D341Med (cell line): ENCODE results near the gene DNHD1.
A peak's percentile ranks its signal among the peaks of the same experiment; 100 is the strongest.

ENCODE experiments used
- DNase-seq: peaks from one replicate; pipeline ENCODE4 v3.0.0; 2012; ENCODE audit warnings: low spot score

DNHD1 gene

DNA sequence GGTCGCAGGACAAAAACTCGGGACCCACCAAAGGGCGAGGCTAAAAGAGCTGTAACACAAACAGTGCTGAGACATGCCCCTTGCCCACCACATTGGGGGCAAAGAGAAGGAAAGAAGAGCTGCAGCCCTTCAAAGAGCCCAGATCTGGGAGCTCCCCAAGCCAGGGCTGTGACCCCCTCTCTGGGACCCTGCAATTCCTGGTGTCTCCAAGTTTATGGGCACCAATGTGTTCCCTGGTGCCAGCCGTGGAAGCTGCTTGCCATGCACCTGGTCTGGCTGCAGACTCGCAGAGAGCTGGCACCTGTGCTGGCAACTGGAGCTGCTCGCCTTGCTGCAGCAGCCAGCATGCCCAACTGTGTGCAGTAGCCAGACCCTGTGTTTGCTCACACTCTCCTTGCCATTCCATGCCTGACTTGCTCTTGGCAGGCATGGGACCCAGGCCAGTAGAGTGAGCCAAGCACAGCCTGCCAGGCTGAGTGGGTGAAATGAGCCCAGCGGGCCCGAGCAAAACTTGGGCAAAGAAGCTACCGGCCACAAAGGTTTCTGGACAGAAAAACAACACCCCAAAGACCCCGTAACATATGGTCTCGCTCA is 90.4 kb downstream of the DNHD1 start:
- DNase-seq = no peak

DNA sequence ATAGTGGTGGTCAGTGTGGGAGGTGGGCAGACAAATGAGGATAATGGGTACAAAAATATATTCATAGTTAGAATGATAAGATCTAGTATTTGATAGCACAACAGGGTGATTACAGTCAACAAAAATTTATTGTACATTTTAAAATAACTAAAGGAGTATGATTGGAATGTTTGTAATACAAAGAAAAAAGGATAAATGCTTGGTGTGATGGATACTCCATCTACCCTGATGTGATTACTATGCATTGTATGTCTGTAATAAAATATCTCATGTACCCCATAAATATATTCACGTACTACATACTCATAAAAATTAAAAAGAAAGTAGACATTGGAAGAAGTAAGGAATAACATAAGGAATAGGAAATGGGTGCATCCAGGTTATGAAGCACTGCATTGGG is 90.9 kb downstream of the DNHD1 start:
- no peak for DNase-seq

DNA sequence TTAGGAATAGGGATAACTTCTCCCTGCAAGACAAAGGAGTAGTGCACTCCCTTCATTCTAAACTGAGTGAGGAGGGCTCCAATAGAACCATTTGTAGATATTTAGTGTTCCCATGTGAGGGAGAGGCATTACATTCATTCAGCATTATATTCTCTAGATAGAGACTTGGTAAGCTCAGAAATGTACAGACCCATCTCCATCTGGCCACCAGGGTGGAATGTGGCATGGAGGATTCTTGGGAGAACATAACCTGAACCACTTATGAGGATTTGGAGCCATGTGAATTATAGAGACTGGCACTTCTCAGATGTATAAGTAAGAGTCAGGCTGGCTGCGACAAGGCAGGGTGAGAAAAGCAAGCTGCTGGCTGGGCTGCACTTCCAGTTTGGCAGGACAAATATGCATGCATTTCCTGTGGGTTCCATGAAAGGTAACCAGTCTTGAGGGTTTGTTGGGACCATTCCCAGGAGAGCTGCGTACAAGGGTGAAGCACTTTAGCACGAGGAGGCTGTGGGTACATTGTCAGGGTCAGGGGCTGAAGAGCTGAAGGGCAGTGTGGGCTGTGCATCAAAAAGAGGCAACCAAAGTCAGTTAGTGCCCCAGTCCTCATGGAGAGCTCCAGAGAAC is 97.2 kb downstream of the DNHD1 start:
- DNase-seq = no peak

DNA sequence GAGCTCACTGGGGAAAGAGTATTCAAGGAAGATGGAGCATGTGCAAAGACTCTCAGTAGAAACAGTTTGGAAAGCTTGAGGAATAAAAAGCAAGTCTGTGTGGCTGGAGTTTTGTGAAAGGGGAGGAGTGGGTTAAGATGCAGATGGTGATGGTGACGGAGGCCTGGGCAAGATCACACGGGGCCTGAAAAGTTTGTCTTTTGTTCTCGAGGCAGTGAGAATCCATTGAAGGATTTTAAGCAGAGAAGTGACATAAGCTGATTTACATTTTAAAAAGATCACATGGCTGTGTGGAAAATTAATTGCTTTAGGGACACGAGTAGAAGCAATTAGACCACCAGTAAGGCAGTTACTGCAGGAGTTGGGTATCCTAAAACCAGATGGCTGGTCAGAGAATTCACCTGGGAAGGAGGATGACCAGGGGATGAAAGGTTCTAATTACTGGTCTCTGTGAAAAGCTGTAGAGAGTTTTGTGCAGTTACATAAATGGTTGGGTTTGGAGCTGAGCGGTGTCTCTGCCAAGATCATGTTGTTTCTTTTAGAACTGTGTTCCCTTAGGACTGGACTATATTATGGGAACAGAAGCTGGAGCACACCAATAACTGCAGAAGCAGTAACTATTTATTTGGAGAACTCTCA is 99.3 kb downstream of the DNHD1 start:
- DNase-seq = no peak

DNA sequence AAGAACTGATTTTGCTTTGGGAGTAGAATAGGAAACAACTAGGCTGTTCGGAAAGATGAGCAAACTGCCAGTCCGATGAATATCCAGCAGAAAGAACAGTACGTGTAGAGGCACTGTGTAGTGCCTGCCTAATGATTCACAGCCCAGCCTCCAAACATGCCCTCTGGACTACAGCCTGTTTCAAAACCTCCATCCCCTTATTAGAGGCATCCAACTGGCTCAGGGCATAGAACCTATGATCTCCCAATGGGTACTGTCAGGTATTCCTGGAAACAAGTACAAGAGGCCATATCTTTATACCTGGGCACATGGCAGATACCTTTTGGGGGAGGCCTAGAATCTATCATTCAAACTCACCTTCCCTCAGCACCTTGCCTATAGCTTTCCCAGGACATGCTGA is 101.5 kb downstream of the DNHD1 start:
- DNase-seq = no peak

DNA sequence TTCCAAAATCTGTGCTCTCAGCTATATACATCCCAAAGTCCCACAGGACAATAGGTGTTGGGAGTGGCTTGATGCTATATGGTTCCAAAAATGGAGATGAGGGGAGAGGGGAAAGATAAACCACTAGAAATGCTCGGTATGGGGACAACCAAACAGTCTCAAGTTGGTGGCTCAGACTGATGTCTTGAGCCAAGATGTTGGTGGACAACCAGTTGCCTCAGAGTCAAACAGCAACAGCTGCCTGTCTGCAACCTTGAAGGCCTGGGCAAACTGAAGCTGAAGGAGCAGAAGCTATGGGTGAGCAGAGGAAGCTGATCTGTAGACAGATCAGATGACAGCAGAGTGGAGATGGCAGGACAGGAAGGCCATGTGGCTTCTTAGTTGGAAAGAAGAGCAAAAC is 102.4 kb downstream of the DNHD1 start:
- no peak for DNase-seq

DNA sequence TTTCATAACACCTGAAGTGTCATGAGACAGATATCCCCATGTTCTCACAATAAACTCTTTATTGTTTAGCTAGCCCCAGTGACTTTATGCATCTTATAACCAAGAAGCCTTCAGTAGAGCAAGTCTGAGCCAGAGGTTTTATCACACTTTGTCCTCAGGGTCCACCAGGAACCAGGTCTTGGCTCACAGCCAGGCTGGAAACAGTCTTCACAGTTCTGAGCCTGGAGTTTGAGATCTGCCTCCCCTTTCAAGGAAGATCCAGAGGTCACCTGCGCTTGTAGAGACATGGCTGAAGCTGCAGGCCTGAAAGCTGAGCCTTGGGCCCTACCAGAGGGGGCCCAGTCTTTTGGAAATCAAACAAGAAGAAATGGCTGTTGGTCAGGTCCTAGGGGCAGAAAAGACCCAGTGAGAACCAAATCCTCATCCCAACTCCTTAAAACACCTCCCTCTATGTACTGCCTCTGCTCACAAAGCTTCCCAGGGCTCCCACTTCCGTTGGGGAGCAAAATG is 102.9 kb downstream of the DNHD1 start:
- no peak for DNase-seq

DNA sequence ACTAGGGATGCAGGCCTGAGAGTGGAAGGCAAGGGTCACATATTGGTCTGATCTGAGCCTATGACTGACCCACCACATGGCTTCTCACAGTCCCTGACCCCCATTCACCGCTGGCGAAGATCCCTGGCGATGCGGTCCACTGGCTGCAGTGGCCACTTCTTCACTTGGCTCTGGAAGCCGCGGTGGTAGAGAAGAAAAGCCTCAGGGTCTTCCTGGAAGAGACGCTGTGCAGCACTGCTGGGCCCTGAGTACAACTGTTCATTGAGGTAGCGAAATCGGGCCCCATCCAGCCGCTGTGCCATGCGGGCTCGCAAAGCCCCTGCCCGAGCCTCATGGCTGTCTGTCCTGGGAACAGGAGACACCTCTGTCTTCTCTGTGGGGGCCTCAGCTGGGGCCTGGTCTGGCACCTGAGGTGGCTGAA is 104.0 kb downstream of the DNHD1 start:
- no peak for DNase-seq

DNA sequence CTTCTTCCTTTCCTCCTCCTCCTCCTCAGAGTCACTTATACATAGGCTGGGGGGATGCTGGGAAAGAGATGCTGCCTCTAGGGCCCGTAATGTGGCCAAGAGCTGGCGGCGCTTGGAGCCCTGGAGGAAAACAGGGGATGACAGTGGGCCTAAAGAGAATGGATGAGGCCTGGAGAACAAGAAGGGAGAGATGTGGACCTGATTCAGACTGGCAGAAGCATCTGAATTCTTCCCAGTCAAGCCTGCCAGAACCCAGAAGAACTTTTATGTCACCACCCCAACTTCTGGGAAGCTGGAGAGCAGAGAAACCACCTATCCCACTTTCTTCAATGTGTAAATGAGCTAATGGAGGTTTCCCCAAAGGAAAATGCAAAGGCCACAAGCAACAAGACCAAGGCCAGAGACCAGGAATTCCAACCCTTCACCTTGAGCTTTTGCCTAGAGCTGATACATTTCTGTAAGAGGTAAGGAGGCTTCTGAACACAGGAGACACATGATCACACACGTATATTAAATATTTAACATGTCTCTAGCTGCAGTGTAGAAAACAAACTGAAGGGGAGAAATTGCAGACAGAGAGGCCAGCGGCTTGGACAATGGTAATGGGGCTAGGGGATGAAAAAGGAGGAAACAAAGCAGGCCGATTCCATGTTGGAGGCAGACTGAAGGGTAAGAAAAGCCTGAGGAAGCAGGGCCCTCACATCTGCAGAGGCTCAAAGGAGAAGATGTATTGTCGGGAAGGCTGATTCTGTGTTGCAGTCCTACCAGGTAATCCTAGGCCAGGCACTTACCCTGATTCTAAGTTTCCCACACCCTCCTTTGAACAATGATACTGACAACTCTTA is 105.2 kb downstream of the DNHD1 start:
- DNase-seq = no peak

DNA sequence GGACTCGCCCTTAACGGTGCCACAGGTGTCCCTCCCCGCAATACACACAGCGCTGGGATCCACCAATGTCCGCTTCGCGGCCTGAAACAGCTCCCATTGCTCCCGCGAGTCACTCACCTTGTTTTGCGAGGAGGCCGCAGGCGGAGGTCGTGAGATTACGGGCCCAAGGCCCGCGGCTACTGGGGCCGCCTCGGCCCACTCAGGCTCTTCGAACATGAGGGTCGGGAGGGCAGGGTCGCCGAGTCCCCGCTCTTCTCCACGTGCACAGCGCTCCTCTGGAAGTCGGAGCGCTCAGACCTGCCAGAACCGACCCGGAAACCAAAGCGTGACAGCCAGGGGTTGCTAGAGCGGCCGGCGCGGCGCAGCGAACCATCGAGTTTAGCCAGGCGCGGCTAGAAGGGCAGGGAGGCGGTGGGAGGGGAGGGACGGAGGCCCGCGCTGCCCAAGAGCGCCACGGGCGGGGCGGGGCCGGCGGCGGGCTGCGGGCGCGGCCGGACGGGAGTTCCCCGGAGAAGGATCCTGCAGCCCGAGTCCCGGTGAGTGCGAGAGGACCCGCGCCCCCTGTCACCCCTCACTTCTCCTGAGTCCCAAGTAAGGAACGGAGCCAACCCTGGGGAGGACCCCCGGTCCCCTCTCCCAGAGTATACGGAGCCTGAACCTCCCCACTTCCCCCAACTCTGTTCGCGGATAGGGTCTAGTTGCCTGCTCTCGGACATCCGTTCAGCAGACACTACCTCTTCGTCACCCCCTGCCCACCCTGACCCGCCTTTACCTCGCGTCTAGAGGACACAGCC is 106.4 kb downstream of the DNHD1 start, which contains the start of the genes ILK and RRP8:
ILK (plus strand) TSS at position 488 of the 794 bp plus-strand sequence. CDS start 498 bp downstream, outside the sequence.
RRP8 (minus strand) TSS at position 330 of the 794 bp plus-strand sequence; CDS start at position 216, 114 bp downstream.
- DNase-seq = peak; percentile 94

DNA sequence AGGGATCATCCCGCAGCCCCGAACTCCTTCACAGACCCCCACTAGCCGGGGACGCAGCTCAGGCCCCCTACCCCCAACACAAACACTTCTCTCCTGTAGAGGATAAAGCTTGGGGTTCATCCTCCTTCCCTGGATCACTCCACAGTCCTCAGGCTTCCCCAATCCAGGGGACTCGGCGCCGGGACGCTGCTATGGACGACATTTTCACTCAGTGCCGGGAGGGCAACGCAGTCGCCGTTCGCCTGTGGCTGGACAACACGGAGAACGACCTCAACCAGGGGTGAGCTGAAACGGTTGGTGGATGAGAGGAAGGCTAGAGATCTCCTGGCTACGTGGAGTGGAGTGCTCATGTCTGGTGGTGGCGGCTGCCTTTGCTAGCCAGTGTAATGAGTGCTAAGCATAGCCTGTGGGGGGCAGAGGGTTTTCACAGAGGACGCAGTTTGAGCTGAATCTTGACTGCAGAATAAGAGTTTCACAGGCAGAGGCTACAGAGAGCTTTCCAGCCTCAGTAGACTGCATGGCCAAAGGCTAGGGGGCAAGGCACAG is 107.1 kb downstream of the DNHD1 start:
- peak; percentile 53 for DNase-seq

DNA sequence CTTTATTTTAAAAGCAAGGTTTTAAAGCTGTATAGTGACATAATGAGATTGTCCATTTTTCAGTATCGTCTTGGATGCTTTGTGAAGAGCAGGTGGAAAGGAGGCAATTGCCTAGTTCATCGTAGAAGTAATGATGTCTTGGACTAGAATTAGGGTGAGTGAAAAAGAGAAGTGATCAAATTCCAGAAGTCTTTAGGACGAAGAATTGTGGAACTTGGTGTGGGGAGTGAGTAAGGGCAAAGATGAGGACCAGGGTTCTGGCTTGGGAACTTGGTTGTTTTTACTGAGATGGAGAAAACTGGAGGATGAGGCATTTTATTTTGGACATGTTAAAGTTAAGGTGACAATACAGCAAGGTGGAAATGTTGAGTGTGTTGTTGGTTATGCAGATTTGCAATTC is 107.7 kb downstream of the DNHD1 start:
- DNase-seq = no peak

DNA sequence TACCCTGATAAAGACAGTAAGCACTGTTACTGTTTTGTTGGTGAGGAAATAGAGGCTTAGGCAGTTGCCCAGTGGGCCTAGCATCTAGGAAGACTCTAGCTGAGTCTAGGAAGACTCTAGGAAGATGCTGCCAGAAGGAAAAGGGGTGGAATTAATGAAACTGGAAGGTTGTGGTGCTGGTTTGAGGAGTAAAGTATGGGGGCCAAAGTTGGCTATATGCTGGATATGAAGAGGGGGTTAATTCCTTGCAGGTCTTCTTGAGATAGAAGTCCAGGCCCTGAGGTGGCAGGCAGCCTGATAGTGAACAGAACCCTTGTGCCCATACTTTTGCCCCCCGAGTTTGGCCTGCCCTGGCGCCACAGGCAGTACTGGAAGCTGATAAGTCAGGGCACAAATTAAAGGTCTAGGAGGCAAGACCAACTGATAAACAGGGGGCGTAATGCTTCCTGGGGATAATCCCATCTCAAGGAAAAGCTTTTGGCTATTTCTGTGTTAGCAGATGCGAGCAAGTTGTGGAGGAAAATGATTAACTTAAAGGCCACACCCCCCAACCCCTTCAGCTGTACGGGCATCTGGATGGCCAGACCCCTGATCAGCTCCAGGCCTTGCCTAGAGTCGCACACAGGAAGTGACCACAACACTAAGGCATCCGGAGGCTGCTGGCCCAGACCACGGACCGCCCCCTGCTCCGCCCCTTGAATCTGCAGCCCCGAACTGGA is 109.5 kb downstream of the DNHD1 start:
- no peak for DNase-seq

DNA sequence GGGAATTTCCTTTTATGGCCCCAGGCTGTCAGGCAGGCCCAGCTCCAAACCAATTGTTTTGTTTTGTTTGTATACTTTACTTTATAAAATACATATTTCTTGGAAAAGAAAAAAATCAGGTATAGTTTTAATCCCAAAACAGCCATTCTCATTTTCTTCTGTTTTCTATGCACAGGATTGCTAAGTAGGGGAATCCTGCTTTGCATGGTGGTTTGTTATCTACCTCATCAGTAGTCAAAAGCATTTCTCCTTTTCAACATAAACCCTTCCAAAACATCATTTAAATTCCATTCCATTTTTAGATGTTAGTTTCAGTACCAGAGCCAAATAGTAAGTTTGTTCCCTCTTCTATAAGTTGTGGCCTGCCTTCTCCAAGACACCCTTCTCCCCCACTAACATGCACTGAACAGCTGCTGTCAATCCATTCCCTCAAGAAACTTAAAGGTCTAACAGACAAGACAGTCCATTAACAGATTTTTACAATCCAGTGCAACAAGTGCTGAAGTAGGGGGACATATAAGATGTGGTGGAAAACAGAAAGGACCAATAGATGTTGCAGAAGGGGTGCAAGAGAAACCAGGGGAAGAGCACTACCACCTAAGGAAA is 110.2 kb downstream of the DNHD1 start:
- DNase-seq = no peak

DNA sequence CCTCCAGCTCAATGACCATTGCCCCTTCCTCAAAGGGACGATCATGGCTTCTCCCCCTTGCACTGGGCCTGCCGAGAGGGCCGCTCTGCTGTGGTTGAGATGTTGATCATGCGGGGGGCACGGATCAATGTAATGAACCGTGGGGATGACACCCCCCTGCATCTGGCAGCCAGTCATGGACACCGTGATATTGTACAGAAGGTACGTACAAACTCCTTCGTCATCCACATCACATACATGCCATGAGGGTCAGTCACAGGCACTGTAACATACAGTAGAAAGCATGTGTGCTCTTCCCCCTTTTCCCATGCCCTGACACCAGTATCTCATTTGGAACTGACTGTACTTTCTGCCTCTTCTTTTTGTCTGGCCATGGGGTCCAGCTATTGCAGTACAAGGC is 110.9 kb downstream of the DNHD1 start:
- no peak for DNase-seq

DNA sequence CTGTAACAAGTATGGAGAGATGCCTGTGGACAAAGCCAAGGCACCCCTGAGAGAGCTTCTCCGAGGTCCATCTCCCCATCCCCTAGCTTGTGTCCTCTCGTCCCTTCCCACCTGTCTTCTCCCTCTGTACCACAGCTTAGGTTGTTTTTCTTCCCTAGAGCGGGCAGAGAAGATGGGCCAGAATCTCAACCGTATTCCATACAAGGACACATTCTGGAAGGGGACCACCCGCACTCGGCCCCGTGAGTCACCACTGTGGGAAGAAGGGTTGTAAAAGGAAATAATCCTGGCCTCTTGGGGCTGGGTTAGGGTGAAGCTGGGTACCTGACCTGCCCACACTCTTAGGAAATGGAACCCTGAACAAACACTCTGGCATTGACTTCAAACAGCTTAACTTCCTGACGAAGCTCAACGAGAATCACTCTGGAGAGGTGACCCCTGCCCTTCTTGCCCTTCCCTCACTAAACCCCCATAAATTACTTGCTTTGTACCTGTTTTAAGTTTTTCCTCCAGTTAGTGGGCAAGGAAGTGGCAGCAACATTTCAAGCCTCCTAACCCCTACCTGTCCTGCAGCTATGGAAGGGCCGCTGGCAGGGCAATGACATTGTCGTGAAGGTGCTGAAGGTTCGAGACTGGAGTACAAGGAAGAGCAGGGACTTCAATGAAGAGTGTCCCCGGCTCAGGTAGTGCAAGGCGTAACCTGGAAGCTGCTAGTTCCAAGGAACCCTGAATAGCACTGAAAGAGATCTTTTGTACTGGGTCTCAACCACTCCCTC is 111.8 kb downstream of the DNHD1 start:
- no peak for DNase-seq

DNA sequence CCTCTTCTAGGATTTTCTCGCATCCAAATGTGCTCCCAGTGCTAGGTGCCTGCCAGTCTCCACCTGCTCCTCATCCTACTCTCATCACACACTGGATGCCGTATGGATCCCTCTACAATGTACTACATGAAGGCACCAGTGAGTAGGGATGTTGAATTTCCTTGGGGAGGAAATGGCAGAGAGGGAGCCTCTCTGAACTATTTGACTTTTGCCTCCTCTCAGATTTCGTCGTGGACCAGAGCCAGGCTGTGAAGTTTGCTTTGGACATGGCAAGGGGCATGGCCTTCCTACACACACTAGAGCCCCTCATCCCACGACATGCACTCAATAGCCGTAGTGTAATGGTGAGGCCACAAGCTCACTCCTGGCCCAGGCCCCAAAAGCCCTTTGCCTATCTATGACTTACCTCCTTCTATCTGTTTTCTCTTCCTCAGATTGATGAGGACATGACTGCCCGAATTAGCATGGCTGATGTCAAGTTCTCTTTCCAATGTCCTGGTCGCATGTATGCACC is 112.5 kb downstream of the DNHD1 start:
- DNase-seq = no peak

DNA sequence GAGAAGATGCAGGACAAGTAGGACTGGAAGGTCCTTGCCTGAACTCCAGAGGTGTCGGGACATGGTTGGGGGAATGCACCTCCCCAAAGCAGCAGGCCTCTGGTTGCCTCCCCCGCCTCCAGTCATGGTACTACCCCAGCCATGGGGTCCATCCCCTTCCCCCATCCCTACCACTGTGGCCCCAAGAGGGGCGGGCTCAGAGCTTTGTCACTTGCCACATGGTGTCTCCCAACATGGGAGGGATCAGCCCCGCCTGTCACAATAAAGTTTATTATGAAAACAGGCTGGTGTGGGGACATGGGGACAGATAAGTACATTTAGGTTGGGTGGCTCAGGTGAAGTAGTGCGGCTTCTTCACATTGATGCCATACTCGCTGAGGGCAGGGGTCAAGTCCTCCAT is 113.5 kb downstream of the DNHD1 start:
- DNase-seq = no peak
